Nucleus accumbens (tissue), 56 donors: ENCODE results near the gene GDPD5.

ENCODE experiments used
- DNase-seq, 56 donors: peaks; one replicate each; lab custom pipeline; 2025; lab: John Stamatoyannopoulos, UW

GDPD5 gene

DNA sequence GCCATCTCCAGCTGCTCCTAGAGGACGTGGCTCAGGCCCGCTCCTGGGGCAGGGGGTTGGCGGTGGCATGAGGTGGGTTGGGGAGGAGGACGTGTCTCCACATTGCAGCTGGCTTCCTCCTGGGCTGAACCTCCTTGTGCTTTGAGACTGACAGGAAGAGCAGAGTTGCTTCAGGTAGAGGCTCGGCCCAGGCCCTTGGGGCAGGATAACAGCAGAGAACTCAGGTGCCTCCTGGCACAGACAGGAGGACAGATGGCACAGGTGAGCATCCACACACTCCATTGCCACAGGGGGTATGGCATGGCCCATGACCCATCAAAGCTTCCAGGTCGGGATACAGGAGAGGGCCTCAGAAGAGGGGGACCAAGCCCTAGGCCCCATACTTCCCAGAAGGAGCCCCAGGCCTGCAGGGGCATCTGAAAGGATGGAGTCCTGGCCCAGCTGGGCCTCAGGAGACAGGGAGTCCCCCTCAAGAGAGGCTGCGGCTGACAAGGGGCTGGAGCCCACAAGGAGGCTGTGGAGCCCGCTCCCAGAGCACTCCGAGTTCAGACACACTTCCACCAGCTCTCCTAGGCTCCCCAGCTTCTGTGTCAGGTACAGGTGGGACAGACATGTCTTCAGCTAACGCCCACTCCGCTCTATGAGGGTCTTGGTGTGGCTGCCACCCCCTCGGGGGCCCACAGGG lies 90.7 kb downstream of the GDPD5 start:
- DNase-seq = no peak

DNA sequence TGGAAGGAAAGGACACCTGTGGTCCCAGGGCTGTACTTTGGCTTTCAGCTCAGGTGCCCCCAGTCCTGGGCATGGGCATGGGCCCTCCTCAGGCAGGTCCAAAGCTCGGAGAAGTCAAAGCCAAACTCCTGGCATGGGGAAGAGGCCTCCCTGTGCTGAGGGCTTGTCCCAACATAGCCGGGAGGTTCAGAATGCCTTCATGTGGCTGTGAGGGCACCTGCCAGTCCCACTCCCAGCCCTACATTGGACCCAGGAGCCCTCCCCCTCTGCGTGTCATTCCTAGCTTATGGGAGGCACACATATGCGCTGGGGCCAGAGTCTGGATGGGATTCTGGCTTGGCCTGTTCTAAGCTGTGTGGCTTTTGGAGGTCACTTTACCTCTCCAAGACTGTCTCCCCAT lies 91.7 kb downstream of the GDPD5 start:
- DNase-seq = no peak

DNA sequence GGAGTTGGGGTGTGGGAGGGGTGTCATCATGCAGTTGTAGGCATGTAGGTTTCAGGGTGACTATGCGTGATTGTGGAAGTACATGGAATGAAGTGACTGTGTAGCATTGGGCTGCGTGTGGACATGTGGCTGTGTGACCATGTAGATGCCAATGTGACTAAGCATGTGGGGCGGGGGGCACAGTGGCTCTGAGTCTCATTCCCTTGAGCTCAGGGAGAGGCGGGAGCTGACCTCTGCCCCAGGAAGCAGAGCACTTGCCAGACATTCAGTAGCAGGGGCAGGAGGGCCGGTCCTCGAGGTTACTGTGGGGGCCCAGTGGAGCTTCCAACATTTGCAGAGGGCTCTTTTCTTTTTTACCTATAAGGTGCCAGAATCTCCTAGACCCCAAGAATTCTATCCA lies 92.3 kb downstream of the GDPD5 start:
- no peak for DNase-seq

DNA sequence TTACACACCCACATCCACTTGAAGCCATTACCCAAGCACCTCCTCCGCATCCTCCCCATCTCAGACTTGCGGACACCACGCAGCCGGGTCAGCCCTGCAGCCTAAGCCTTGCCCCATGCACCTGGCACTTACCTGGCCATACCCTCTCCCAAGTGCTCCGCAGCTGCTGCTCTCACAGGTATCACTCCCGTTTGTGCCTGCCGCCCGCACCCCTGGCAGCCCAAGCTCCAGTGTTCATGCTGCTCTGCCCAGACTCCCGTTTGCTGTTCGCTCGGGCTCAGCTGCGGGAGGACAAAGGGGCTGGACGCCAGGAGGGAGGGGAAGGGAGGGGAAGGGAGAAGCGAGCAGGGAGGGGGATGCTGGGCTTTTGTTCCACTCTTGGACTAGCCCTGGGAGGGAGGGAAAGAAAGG lies 92.8 kb downstream of the GDPD5 start, which contains the start of gene KLHL35:
Gene KLHL35, minus strand, starts transcription at position 293 of the 411 bp plus-strand sequence. CDS start 2,574 bp downstream, outside the sequence.
- peak in 33 of 56 donors; percentile 8 to 72 (median 32) for DNase-seq

DNA sequence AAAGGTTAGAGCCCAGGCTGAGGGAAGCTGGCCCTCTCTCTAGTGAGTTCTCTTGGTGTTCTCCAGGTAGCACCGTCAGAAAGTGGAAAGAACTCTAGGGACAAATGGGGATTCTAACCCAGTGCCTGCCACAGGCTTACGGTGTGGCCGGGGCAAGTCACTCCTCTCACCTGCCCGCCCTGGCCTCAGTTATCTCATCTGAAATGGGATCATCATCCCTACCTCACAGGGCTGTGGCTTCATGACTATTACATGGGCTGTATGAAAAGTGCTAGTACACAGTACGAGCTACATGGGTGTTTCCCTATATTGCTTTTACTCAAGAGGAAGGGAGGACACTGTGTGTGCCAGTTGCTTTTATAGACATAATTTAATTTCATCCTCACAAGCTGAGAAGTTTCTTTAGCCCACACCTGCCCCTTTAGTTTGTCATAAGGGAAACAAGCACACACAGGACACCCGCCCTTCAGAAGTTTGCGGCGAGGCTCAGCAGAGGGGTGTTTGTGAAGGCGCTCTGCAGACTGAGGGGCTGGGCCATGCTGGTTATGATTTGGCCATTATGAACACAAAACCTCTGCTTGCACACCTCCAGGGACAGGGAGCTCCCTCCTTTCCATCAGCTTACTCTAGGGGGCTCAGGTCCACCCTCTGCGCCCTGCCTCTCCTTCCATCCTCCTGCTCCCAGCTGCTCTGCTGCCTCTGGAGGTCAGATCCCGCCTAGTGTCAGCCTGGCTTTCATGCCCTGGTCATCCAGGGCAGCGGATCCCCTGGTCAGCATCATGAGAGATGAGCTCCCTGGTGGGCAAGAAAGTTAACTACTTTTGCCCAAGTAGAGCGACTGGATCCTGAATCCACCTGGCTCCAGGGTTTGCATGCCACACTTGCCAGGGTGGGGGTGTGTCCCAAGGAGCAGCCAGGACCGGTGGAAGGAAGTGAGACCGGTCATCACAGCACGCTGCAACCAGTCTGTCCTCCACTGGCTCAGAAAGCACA lies 93.9 kb downstream of the GDPD5 start:
- peak in 1 of 56 donors; percentile 7 for DNase-seq

DNA sequence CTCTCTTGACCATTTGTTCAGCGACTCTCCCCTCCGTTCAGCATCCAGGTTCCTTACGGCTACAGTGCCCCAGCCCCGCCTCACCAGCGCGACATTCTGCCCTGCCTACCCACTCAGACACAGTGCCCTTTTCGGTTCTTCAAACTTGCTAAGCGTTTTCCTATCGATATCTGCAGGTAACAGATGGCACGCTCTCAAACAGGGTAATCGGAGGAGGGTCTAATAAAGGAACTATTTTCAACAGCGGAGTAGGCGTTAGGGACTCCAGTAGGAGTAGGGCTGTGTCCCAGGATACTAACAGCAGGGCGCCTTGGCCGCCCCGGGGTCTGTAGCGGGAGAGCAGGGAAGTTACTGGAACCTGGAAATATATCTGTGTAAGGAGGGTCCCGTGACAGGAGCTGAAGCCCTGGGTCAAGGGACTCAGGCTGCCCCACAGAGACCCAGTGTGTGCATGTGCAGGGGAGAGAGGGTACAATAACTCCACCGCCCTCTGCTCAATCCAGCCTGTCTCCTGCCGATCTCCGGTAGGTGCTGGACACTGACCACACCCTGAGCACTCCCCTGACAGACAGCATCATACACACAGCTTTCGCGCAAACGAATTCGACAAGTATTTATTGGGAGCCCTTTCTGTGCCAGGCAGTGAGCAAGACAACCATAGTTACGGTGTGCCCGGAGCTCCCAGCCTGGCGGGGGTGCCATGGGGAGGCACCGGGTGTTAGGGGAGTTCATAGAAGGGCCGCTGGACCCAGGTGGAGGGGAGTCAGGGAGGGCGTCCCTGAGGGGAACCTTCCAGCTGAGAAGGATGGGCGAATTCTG lies 94.8 kb downstream of the GDPD5 start:
- DNase-seq = peak in 2 of 56 donors; percentile 35 to 48

DNA sequence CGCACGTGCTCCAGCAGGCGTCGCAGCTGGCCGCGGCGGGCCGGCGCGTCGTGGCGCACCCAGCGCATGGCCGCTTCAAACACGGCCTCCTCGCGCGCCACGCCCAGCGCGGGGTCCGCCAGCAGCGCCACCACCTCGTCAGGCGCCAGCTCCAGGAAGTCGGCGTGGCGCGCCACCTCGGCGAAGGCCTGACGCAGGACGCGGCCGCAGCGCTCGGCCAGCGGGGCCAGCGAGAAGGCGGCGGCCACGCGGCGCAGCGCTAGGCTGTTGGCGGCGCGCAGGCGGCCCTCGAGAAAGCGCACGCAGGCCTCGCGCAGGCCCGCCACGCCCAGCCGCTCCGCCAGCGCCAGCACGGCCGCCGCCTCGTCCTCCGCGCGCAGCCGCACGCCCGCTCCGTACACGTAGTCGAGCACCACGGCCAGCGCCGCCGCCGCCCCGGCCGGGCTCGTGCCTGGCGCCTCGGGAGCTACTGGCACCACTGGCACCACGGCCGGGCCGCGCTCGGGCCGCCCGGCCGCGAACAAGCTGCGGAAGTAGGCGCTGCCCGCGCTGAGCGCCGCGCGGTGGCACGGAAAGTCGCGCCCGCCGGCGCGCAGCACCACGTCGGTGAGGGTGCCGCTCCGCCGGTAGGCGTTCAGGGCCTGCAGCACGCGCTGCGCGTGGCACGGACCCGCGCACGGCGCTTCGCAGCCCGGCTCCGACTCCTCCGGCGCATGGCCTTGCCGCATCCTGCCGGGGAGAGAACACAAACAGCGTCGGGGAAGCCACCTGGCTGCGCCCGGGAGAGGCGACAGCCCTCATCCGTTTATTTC lies 95.6 kb downstream of the GDPD5 start:
- DNase-seq = peak in 36 of 56 donors; percentile 9 to 81 (median 43)

DNA sequence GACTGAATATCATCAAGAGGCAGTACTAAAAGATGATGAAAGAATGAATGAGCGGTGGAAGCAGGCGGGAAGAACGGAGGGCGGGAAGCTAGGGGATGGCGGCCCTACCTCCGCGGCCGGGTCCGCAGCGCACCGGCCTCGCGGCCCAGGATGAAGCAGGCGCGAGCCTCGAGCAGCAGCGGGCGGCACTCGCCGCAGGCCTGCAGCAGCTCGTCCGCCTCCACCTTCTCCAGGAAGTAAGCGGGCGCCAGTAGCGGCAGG lies 96.2 kb downstream of the GDPD5 start:
- DNase-seq = no peak

DNA sequence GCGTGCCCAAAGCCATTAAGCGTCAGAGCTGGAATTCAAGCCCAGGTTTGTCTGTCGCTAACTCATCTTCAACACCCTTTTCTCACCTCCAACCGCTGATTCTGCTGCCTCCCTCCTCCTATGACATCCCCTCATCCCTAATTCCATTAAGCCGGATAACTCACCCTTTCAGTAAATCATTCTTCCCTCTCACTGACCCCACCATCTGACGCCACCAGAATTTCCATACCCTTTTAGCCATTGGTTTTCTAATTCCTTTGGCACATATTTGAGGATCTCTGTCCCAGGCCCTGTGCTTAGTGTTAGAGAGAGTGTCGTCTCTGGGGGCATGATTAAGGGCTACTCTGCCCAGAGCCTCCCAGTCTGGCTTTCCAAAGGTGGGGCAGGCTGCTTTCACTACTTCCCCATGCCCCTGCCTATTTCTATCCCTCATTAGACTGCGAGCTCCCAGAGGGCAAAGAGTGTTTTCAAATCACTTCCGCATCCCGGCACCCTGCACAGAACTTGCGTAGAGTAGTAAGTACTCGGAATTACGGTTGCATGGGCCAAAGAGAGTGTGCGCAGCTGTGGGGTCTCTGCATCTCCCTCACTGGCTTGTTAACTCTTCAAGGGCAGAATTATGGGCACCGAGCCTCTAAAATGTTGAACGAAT lies 96.6 kb downstream of the GDPD5 start:
- DNase-seq = no peak

DNA sequence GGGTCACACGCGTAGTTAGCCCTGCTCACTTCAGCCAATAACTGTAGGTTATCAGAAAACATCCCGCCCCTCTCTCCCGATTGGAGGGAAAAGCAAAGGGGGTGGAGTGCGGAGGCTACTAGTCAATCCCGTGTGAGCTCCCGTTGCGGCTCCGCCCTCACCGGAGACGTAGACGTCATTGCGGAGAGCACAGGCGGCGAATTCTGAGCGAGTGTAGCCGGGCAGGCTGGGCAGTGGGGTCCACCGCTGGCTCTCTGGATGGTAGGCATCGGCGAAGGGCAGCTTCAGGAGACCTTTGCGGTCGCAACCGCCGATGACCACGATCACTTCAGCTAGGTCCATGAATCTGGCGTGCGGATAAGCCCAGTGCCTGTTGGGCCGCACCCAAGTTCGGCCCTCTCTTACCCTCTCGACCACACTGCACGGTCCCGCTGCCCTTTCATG lies 97.4 kb downstream of the GDPD5 start:
- DNase-seq = peak in 54 of 56 donors; percentile 25 to 94 (median 77)

DNA sequence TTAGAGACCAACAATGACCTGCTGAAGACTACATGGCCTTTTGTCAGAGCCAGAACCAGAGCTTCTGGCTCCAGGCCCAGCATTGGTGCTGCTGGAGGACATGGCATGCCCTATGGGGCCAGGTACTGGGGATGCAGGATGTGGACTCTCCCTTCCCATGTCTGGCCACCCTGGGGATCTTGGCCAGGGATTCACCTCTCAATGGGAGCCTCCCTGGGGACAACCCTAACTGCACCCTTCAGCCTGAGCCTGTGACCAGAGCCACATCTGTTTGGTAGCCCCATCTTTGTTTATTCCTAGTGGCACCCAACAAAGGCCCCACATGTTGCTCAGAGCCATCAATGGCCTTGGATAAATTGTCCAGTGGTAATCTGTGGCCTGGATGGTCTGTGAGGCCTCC lies 98.6 kb downstream of the GDPD5 start:
- no peak for DNase-seq

DNA sequence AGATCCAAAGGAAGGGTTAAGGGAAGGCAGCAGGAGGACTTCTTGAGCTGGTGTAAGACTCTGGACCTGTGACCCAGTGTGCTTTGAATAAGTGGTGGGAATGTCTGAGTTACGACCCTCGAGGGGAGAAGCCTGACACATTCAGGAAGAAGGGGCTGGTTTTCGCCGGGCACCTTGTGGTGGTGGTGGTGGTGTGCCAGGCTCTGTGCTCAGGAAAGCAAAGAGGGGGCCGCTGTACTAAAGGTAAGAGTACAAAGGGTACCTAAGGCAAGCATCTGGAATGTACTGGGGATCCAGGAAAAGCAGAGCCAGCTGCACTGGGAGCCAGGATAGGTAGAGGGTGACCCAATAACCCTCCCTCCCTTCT lies 99.0 kb downstream of the GDPD5 start:
- DNase-seq = no peak

DNA sequence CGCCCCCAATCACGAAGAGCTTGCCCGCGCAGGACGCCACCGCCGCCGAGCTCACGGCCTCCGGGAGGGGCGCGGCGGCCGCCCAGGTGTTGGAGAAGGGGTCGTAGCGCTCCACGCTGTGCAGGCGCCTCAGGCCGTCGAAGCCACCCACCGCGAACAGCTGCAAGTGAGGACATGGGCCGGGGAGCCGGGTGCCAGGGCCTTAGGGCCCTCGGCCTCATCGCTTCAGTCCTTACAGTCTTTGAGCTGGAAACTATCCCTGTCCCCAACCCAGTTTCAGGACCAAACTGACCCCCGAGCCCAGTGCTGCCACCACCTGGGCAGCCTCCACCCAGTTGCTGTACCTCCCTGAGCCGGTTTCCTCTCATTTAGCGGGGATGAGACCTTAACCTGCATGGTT lies 100.3 kb downstream of the GDPD5 start:
- DNase-seq = no peak

DNA sequence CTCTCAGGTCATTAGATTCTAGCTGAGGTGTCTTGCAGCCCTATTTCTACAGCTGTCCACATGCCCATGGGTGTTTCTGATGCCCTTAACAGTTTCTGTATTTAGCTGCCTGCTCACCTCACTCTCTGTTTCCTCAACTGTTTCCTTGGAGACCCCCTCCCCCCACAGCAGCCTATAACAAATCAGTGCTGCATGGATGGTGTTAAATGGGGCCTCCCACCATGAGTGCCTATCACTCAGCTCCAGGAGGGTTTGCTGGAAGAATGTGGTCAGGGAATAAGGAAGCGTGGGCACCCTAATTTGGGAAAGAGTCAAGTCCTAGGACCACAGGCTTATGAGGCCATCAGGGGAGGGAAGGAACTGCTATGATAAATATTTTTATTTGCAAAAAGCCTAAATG lies 101.3 kb downstream of the GDPD5 start:
- DNase-seq = peak in 1 of 56 donors; percentile 9

DNA sequence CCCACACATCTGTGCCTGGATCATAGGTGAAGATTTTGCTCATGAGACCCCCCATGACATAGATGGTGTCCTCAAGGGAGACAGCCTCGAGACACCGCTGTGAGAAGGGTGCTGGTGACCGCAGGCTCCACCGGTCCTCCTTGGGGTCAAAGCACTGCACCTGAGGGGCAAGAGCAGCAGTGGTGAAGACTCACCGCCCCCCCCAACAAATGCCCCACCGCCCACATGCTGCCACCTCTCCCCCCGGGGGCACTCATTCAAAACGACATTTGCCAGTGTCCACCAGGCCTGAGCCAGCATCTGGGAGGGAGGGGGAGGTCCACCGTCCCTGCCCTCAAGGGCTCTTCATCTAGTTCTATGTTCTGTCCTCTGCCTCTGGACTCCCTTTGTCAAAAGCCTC lies 102.0 kb downstream of the GDPD5 start:
- DNase-seq = no peak

DNA sequence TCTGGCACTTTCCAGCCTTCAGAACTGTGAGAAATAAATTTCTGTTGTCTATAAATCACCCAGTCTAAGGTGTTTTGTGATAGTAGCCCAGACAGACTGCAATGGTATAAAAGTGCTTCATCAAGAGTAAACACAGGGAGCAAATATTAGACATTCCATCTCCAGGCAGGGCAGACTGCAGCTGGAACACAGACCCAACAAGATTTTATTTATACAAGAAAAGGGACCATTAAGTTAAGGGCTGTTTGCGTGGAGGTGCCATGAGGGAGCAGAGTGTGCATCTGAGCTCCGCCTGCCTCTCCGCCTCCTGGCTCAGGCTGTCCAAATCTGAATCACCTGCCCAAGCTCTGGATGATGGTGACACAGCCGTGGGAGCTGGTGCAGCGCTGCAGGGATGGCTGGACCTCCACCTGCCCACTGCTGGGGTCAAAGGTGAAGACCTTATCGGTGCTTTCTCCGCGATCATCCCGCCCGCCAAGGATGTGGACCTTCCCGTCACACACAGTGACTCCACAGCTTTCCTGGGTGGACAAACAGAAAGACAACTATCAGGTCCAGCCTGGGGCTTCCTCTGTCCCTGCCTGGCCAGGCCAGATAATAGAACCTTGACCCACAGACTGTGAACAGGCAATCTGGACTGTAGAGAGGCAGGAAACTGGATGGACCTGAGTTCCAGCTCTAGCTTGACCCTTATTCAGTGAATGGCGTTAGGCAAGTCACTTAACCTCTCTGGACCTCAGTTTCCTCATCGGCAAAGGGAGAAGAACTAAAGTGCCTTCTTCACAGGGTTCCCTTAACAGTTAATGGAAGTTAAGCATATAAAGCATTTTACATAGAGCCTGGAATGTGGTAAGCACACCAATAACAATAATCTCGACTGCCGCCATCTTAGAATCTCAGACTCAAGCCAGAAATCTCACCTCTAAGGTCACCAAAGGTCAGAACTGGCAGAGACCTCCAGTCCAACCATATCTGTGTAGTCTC lies 103.2 kb downstream of the GDPD5 start:
- DNase-seq = no peak

DNA sequence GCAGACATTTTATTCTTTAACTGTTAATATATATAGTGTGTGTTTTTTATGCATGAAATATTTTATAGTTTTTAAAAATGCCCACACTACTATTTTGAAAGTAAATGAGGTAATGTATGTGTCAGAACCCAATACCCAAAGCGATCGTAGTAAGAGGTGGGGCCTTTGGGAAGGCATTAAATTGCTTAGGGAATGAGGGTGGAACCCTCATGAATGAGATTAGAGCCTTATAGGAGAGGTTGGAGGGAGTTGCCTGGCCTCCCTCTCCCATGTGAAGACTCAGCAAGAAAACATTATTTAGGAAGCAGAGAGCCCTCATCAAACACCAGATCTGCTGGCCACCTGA lies 103.9 kb downstream of the GDPD5 start:
- no peak for DNase-seq

DNA sequence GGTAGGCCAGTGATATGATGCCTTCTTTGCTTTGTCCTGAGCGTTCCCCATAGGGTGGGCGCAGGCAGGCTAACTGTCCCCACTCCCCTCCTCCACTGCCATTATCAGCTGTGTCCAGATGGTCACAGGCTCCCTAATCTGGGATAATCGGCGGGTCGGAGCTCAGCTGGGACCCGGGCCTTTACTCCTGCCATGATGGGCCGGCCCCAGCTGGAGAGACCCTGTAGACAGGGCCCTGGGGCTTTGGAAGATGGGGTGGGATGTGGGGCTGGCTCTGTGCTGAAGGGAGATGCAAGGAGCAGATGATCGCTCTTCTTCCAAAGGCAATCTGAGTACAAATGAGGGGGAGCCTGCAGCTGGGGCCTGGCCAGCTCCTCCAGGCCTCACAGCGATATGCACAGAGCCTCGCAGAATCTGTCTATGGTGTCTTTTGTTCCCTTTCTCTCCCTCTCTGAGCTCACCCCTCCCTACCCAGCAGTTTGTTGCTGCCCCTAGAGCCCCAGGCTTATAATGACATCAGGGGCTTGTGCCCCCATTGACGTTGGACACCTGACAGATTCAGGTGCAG lies 104.6 kb downstream of the GDPD5 start:
- DNase-seq = peak in 33 of 56 donors; percentile 10 to 67 (median 34)
